PC-9 (cell line): ENCODE results near the gene UBE4A.

ENCODE experiments used
- CTCF ChIP-seq: fragments of 200-600 bp; sonication (generic); conservative IDR thresholded peaks from 2 replicates; pipeline ENCODE4 v1.6.1; 2017; ENCODE audit warnings: mixed run types, antibody characterized with exemption, mild to moderate bottlenecking, moderate library complexity
- EZH2 ChIP-seq: fragments of 200-600 bp; sonication (generic); IDR thresholded peaks from 2 replicates; pipeline ENCODE4 v1.8.0; 2017; ENCODE audit warnings: antibody characterized with exemption, low read depth

- TF ChIP-seq CTCF (no peak), EZH2 (no peak)
Observed at GRCh38 chr11:118437208-118438125, 78.1 kb downstream of the UBE4A start.
